H9 (cell line): Measurements from ENCODE around the gene TENT5C. TPM values are rescaled to one million over a fixed set of nuclear protein-coding genes. Genes with fewer than 3 reads are reported as not detected.

Experiments used
- DNase-seq: peaks from one replicate; pipeline ENCODE4 v3.0.0-alpha.2; 2017
- H2AFZ ChIP-seq: one replicate; pipeline ENCODE4 v1.6.1; 2013; ENCODE audit warnings: mild to moderate bottlenecking, low read length, control low read depth, moderate library complexity
- H2AK5ac ChIP-seq: 2 replicates; pipeline ENCODE4 v1.6.1; 2013; ENCODE audit warnings: low read length, control low read depth, mixed read lengths; ENCODE audit not compliant: insufficient read length
- H2BK120ac ChIP-seq: one replicate; pipeline ENCODE4 v1.6.1; 2013; ENCODE audit warnings: low read depth, mild to moderate bottlenecking, low read length, control low read depth, inconsistent platforms; ENCODE audit not compliant: poor library complexity, severe bottlenecking
- H2BK12ac ChIP-seq: 2 replicates; pipeline ENCODE4 v1.6.1; 2013; ENCODE audit warnings: low read length, control low read depth, mixed read lengths, low read depth; ENCODE audit not compliant: insufficient read length
- H2BK15ac ChIP-seq: 2 replicates; pipeline ENCODE4 v1.6.1; 2013; ENCODE audit warnings: low read depth, low read length, control low read depth
- H2BK20ac ChIP-seq: one replicate; pipeline ENCODE4 v1.6.1; 2013; ENCODE audit warnings: low read depth, mild to moderate bottlenecking, low read length, control low read depth, inconsistent platforms; ENCODE audit not compliant: poor library complexity, severe bottlenecking
- H2BK5ac ChIP-seq: 2 replicates; pipeline ENCODE4 v1.6.1; 2013; ENCODE audit warnings: low read length, control low read depth, mixed read lengths; ENCODE audit not compliant: insufficient read length
- H3K14ac ChIP-seq: 2 replicates; pipeline ENCODE4 v1.6.1; 2013; ENCODE audit warnings: low read length, control low read depth; ENCODE audit not compliant: insufficient read depth
- H3K18ac ChIP-seq: 2 replicates; pipeline ENCODE4 v1.6.1; 2013; ENCODE audit warnings: low read depth, mild to moderate bottlenecking, mixed read lengths, low read length, control low read depth; ENCODE audit not compliant: insufficient read length
- H3K23ac ChIP-seq: 2 replicates; pipeline ENCODE4 v1.6.1; 2013; ENCODE audit warnings: low read length, control low read depth, mixed read lengths, low read depth; ENCODE audit not compliant: insufficient read length
- H3K23me2 ChIP-seq: 2 replicates; pipeline ENCODE4 v1.6.1; 2013; ENCODE audit warnings: low read depth, mild to moderate bottlenecking, mixed read lengths, low read length, control low read depth; ENCODE audit not compliant: insufficient read length, poor library complexity, severe bottlenecking
- H3K27ac ChIP-seq: 2 replicates; pipeline ENCODE4 v1.5.1; 2013; ENCODE audit warnings: low read length, control low read depth, mixed read lengths, low read depth; ENCODE audit not compliant: insufficient read length
- H3K27me3 ChIP-seq: 2 replicates; pipeline ENCODE4 v1.6.1; 2013; ENCODE audit warnings: low read length, control low read depth, inconsistent platforms; ENCODE audit not compliant: insufficient read depth
- H3K4ac ChIP-seq: 2 replicates; pipeline ENCODE4 v1.6.1; 2013; ENCODE audit warnings: low read depth, mild to moderate bottlenecking, control low read depth, inconsistent platforms, low read length, moderate library complexity
- H3K4me1 ChIP-seq: 2 replicates; pipeline ENCODE4 v1.6.1; 2013; ENCODE audit warnings: low read length, control low read depth, inconsistent platforms; ENCODE audit not compliant: insufficient read depth
- H3K4me2 ChIP-seq: 2 replicates; pipeline ENCODE4 v1.6.1; 2013; ENCODE audit warnings: low read length, control low read depth, mixed read lengths; ENCODE audit not compliant: insufficient read length, insufficient read depth
- H3K56ac ChIP-seq: 2 replicates; pipeline ENCODE4 v1.6.1; 2013; ENCODE audit warnings: low read depth, mild to moderate bottlenecking, mixed read lengths, low read length, control low read depth; ENCODE audit not compliant: insufficient read length
- H3K79me1 ChIP-seq: 2 replicates; pipeline ENCODE4 v1.6.1; 2013; ENCODE audit warnings: low read depth, mild to moderate bottlenecking, moderate library complexity, low read length, control low read depth, inconsistent platforms; ENCODE audit not compliant: insufficient read depth, poor library complexity, severe bottlenecking
- H3K79me2 ChIP-seq: 2 replicates; pipeline ENCODE4 v1.6.1; 2013; ENCODE audit warnings: low read length, control low read depth, inconsistent platforms; ENCODE audit not compliant: insufficient read depth
- H3K9ac ChIP-seq: 2 replicates; pipeline ENCODE4 v1.6.1; 2013; ENCODE audit warnings: low read length, control low read depth, mixed read lengths; ENCODE audit not compliant: insufficient read length; ENCODE audit errors: extremely low read depth
- H3K9me3 ChIP-seq: one replicate; pipeline ENCODE4 v1.6.1; 2013; ENCODE audit warnings: low read depth, low read length, inconsistent platforms; ENCODE audit not compliant: control insufficient read depth
- H3T11ph ChIP-seq: one replicate; pipeline ENCODE4 v1.6.1; 2013; ENCODE audit warnings: mild to moderate bottlenecking, low read length, control low read depth, inconsistent platforms
- H4K20me1 ChIP-seq: one replicate; pipeline ENCODE4 v1.6.1; 2013; ENCODE audit not compliant: control insufficient read depth, insufficient read length, insufficient read depth
- H4K5ac ChIP-seq: 2 replicates; pipeline ENCODE4 v1.6.1; 2013; ENCODE audit warnings: low read depth, mild to moderate bottlenecking, mixed read lengths, low read length, control low read depth; ENCODE audit not compliant: insufficient read length
- H4K8ac ChIP-seq: replicated peaks from 2 replicates; pipeline ENCODE4 v1.6.1; 2013; ENCODE audit warnings: low read length, control low read depth, mixed read lengths, low read depth; ENCODE audit not compliant: insufficient read length
- H4K91ac ChIP-seq: 2 replicates; pipeline ENCODE4 v1.6.1; 2013; ENCODE audit warnings: low read depth, mild to moderate bottlenecking, moderate library complexity, mixed read lengths, low read length, control low read depth; ENCODE audit not compliant: insufficient read length
- H3K27ac Mint-ChIP-seq, 3 experiments: 2 replicates in 2 of 3; 3 replicates in 1 of 3; pipeline ENCODE4 v1.8.0; 2020 to 2021; ENCODE audit warnings: mixed read lengths in 3 of 3, mild to moderate bottlenecking in 1 of 3, moderate library complexity in 1 of 3
- H3K27me3 Mint-ChIP-seq: 2 replicates; pipeline ENCODE4 v1.8.0; 2021; ENCODE audit warnings: low read depth, mild to moderate bottlenecking, moderate library complexity, mixed read lengths
- H3K36me3 Mint-ChIP-seq, 3 experiments: 2 replicates in 2 of 3; 3 replicates in 1 of 3; pipeline ENCODE4 v1.8.0; 2020 to 2021; ENCODE audit warnings: low read depth in 3 of 3, mixed read lengths in 3 of 3; ENCODE audit not compliant: insufficient read depth in 1 of 3
- H3K4me1 Mint-ChIP-seq, 2 experiments: 2 replicates each; pipeline ENCODE4 v1.8.0; 2020; ENCODE audit warnings: mixed read lengths in 2 of 2
- H3K4me3 Mint-ChIP-seq, 2 experiments: 2 replicates in 1 of 2; 3 replicates in 1 of 2; pipeline ENCODE4 v1.8.0; 2020 to 2021; ENCODE audit warnings: mild to moderate bottlenecking in 2 of 2, mixed read lengths in 2 of 2, moderate library complexity in 1 of 2
- H3K9me3 Mint-ChIP-seq, 2 experiments: 2 replicates in 1 of 2; 3 replicates in 1 of 2; pipeline ENCODE4 v1.8.0; 2020; ENCODE audit warnings: mild to moderate bottlenecking in 2 of 2, mixed read lengths in 2 of 2, moderate library complexity in 1 of 2
- CTCF ChIP-seq: fragments of 200-600 bp; sonication (generic); conservative IDR thresholded peaks from 3 replicates; pipeline ENCODE4 v1.8.0; 2021; ENCODE audit warnings: antibody characterized with exemption, mild to moderate bottlenecking
- WGBS: extraction: QIAGEN DNeasy Blood & Tissue Kit; methylation state at CpG from one replicate; pipeline ENCODE4 v1.1.7; 2013; ENCODE audit warnings: missing lambda C conversion rate, low lambda C conversion rate, mixed read lengths; ENCODE audit not compliant: insufficient read length; ENCODE audit errors: extremely low coverage; 5-methylcytosine and 5-hydroxymethylcytosine counted together
- total RNA-seq: library from RNA; stranded (reverse); gene quantifications from 2 replicates; pipeline ENCODE4 v1.2.1, GENCODE V29; 2021

TENT5C gene
- total RNA-seq, 1 experiment from 2014 or later = 0.37 TPM

- H3K4me1 ChIP-seq = no peaks in the 10 kb centered on the region
- no peak overlapping the region for H3K56ac ChIP-seq
- no peaks in the 10 kb centered on the region for H4K20me1 ChIP-seq
- H3K36me3 Mint-ChIP-seq = no peaks in the 10 kb centered on the region
- H3K14ac ChIP-seq = no peak overlapping the region
- H3K9me3 ChIP-seq = no peaks in the 10 kb centered on the region
- no peak overlapping the region for H3K4me2 ChIP-seq
- no CpG with 5 or more reads among the region's 2 CpGs for WGBS
- H3K27ac ChIP-seq = no peak overlapping the region
- H3K4me3 Mint-ChIP-seq = no peak overlapping the region
- H3K27me3 ChIP-seq = no peaks in the 10 kb centered on the region
- H3K27me3 Mint-ChIP-seq = peaks cover 39% of the 10 kb centered on the region
- H2BK15ac ChIP-seq = no peak overlapping the region
- no peaks in the 10 kb centered on the region for H3K9me3 Mint-ChIP-seq
- H4K8ac ChIP-seq = no peak overlapping the region
- H3T11ph ChIP-seq = no peak overlapping the region
- H2BK5ac ChIP-seq = no peak overlapping the region
- no peaks in the 10 kb centered on the region for H3K23me2 ChIP-seq
- no peak overlapping the region for H3K9ac ChIP-seq
- no peak for DNase-seq
- peaks cover 9 to 15% of the 10 kb centered on the region in 2 experiments for H3K4me1 Mint-ChIP-seq
- H2BK120ac ChIP-seq = no peak overlapping the region
- H2AFZ ChIP-seq = no peak overlapping the region
- no peak overlapping the region for H3K23ac ChIP-seq
- TF ChIP-seq CTCF = no peak
- no peaks in the 10 kb centered on the region for H3K79me2 ChIP-seq
- no peak overlapping the region for H3K4ac ChIP-seq
- H4K91ac ChIP-seq = no peak overlapping the region
- H2AK5ac ChIP-seq = no peak overlapping the region
- no peak overlapping the region for H4K5ac ChIP-seq
- H2BK12ac ChIP-seq = no peak overlapping the region
- H3K18ac ChIP-seq = no peak overlapping the region
- no peaks in the 10 kb centered on the region for H3K79me1 ChIP-seq
- H3K27ac Mint-ChIP-seq = no peak overlapping the region
- no peak overlapping the region for H2BK20ac ChIP-seq
Observed at GRCh38 chr1:117618450-117619122, 12.7 kb downstream of the TENT5C start.
